H9 (cell line): Measurements from ENCODE around the gene SULT2B1. TPM values are rescaled to one million over a fixed set of nuclear protein-coding genes. Genes with fewer than 3 reads are reported as not detected.

Experiments used
- DNase-seq: peaks from one replicate; pipeline ENCODE4 v3.0.0-alpha.2; 2017
- H2AFZ ChIP-seq: one replicate; pipeline ENCODE4 v1.6.1; 2013; ENCODE audit warnings: mild to moderate bottlenecking, low read length, control low read depth, moderate library complexity
- H2AK5ac ChIP-seq: 2 replicates; pipeline ENCODE4 v1.6.1; 2013; ENCODE audit warnings: low read length, control low read depth, mixed read lengths; ENCODE audit not compliant: insufficient read length
- H2BK120ac ChIP-seq: one replicate; pipeline ENCODE4 v1.6.1; 2013; ENCODE audit warnings: low read depth, mild to moderate bottlenecking, low read length, control low read depth, inconsistent platforms; ENCODE audit not compliant: poor library complexity, severe bottlenecking
- H2BK12ac ChIP-seq: 2 replicates; pipeline ENCODE4 v1.6.1; 2013; ENCODE audit warnings: low read length, control low read depth, mixed read lengths, low read depth; ENCODE audit not compliant: insufficient read length
- H2BK15ac ChIP-seq: 2 replicates; pipeline ENCODE4 v1.6.1; 2013; ENCODE audit warnings: low read depth, low read length, control low read depth
- H2BK20ac ChIP-seq: one replicate; pipeline ENCODE4 v1.6.1; 2013; ENCODE audit warnings: low read depth, mild to moderate bottlenecking, low read length, control low read depth, inconsistent platforms; ENCODE audit not compliant: poor library complexity, severe bottlenecking
- H2BK5ac ChIP-seq: 2 replicates; pipeline ENCODE4 v1.6.1; 2013; ENCODE audit warnings: low read length, control low read depth, mixed read lengths; ENCODE audit not compliant: insufficient read length
- H3K14ac ChIP-seq: 2 replicates; pipeline ENCODE4 v1.6.1; 2013; ENCODE audit warnings: low read length, control low read depth; ENCODE audit not compliant: insufficient read depth
- H3K18ac ChIP-seq: 2 replicates; pipeline ENCODE4 v1.6.1; 2013; ENCODE audit warnings: low read depth, mild to moderate bottlenecking, mixed read lengths, low read length, control low read depth; ENCODE audit not compliant: insufficient read length
- H3K23ac ChIP-seq: 2 replicates; pipeline ENCODE4 v1.6.1; 2013; ENCODE audit warnings: low read length, control low read depth, mixed read lengths, low read depth; ENCODE audit not compliant: insufficient read length
- H3K23me2 ChIP-seq: 2 replicates; pipeline ENCODE4 v1.6.1; 2013; ENCODE audit warnings: low read depth, mild to moderate bottlenecking, mixed read lengths, low read length, control low read depth; ENCODE audit not compliant: insufficient read length, poor library complexity, severe bottlenecking
- H3K27ac ChIP-seq: 2 replicates; pipeline ENCODE4 v1.5.1; 2013; ENCODE audit warnings: low read length, control low read depth, mixed read lengths, low read depth; ENCODE audit not compliant: insufficient read length
- H3K27me3 ChIP-seq: 2 replicates; pipeline ENCODE4 v1.6.1; 2013; ENCODE audit warnings: low read length, control low read depth, inconsistent platforms; ENCODE audit not compliant: insufficient read depth
- H3K4ac ChIP-seq: 2 replicates; pipeline ENCODE4 v1.6.1; 2013; ENCODE audit warnings: low read depth, mild to moderate bottlenecking, control low read depth, inconsistent platforms, low read length, moderate library complexity
- H3K4me1 ChIP-seq: 2 replicates; pipeline ENCODE4 v1.6.1; 2013; ENCODE audit warnings: low read length, control low read depth, inconsistent platforms; ENCODE audit not compliant: insufficient read depth
- H3K4me2 ChIP-seq: 2 replicates; pipeline ENCODE4 v1.6.1; 2013; ENCODE audit warnings: low read length, control low read depth, mixed read lengths; ENCODE audit not compliant: insufficient read length, insufficient read depth
- H3K56ac ChIP-seq: 2 replicates; pipeline ENCODE4 v1.6.1; 2013; ENCODE audit warnings: low read depth, mild to moderate bottlenecking, mixed read lengths, low read length, control low read depth; ENCODE audit not compliant: insufficient read length
- H3K79me1 ChIP-seq: 2 replicates; pipeline ENCODE4 v1.6.1; 2013; ENCODE audit warnings: low read depth, mild to moderate bottlenecking, moderate library complexity, low read length, control low read depth, inconsistent platforms; ENCODE audit not compliant: insufficient read depth, poor library complexity, severe bottlenecking
- H3K79me2 ChIP-seq: 2 replicates; pipeline ENCODE4 v1.6.1; 2013; ENCODE audit warnings: low read length, control low read depth, inconsistent platforms; ENCODE audit not compliant: insufficient read depth
- H3K9ac ChIP-seq: 2 replicates; pipeline ENCODE4 v1.6.1; 2013; ENCODE audit warnings: low read length, control low read depth, mixed read lengths; ENCODE audit not compliant: insufficient read length; ENCODE audit errors: extremely low read depth
- H3K9me3 ChIP-seq: one replicate; pipeline ENCODE4 v1.6.1; 2013; ENCODE audit warnings: low read depth, low read length, inconsistent platforms; ENCODE audit not compliant: control insufficient read depth
- H3T11ph ChIP-seq: one replicate; pipeline ENCODE4 v1.6.1; 2013; ENCODE audit warnings: mild to moderate bottlenecking, low read length, control low read depth, inconsistent platforms
- H4K20me1 ChIP-seq: one replicate; pipeline ENCODE4 v1.6.1; 2013; ENCODE audit not compliant: control insufficient read depth, insufficient read length, insufficient read depth
- H4K5ac ChIP-seq: 2 replicates; pipeline ENCODE4 v1.6.1; 2013; ENCODE audit warnings: low read depth, mild to moderate bottlenecking, mixed read lengths, low read length, control low read depth; ENCODE audit not compliant: insufficient read length
- H4K8ac ChIP-seq: replicated peaks from 2 replicates; pipeline ENCODE4 v1.6.1; 2013; ENCODE audit warnings: low read length, control low read depth, mixed read lengths, low read depth; ENCODE audit not compliant: insufficient read length
- H4K91ac ChIP-seq: 2 replicates; pipeline ENCODE4 v1.6.1; 2013; ENCODE audit warnings: low read depth, mild to moderate bottlenecking, moderate library complexity, mixed read lengths, low read length, control low read depth; ENCODE audit not compliant: insufficient read length
- H3K27ac Mint-ChIP-seq, 3 experiments: 2 replicates in 2 of 3; 3 replicates in 1 of 3; pipeline ENCODE4 v1.8.0; 2020 to 2021; ENCODE audit warnings: mixed read lengths in 3 of 3, mild to moderate bottlenecking in 1 of 3, moderate library complexity in 1 of 3
- H3K27me3 Mint-ChIP-seq: 2 replicates; pipeline ENCODE4 v1.8.0; 2021; ENCODE audit warnings: low read depth, mild to moderate bottlenecking, moderate library complexity, mixed read lengths
- H3K36me3 Mint-ChIP-seq, 3 experiments: 2 replicates in 2 of 3; 3 replicates in 1 of 3; pipeline ENCODE4 v1.8.0; 2020 to 2021; ENCODE audit warnings: low read depth in 3 of 3, mixed read lengths in 3 of 3; ENCODE audit not compliant: insufficient read depth in 1 of 3
- H3K4me1 Mint-ChIP-seq, 2 experiments: 2 replicates each; pipeline ENCODE4 v1.8.0; 2020; ENCODE audit warnings: mixed read lengths in 2 of 2
- H3K4me3 Mint-ChIP-seq, 2 experiments: 2 replicates in 1 of 2; 3 replicates in 1 of 2; pipeline ENCODE4 v1.8.0; 2020 to 2021; ENCODE audit warnings: mild to moderate bottlenecking in 2 of 2, mixed read lengths in 2 of 2, moderate library complexity in 1 of 2
- H3K9me3 Mint-ChIP-seq, 2 experiments: 2 replicates in 1 of 2; 3 replicates in 1 of 2; pipeline ENCODE4 v1.8.0; 2020; ENCODE audit warnings: mild to moderate bottlenecking in 2 of 2, mixed read lengths in 2 of 2, moderate library complexity in 1 of 2
- WGBS: extraction: QIAGEN DNeasy Blood & Tissue Kit; methylation state at CpG from one replicate; pipeline ENCODE4 v1.1.7; 2013; ENCODE audit warnings: missing lambda C conversion rate, low lambda C conversion rate, mixed read lengths; ENCODE audit not compliant: insufficient read length; ENCODE audit errors: extremely low coverage; 5-methylcytosine and 5-hydroxymethylcytosine counted together
- total RNA-seq: library from RNA; stranded (reverse); gene quantifications from 2 replicates; pipeline ENCODE4 v1.2.1, GENCODE V29; 2021
- TF ChIP-seq, protein P1 (sequence below): fragments of 200-600 bp; sonication (generic); conservative IDR thresholded peaks from 3 replicates; pipeline ENCODE4 v1.8.0; 2021; ENCODE audit warnings: antibody characterized with exemption, mild to moderate bottlenecking

SULT2B1 gene
- total RNA-seq, 1 experiment from 2014 or later = 1.7 TPM

DNA sequence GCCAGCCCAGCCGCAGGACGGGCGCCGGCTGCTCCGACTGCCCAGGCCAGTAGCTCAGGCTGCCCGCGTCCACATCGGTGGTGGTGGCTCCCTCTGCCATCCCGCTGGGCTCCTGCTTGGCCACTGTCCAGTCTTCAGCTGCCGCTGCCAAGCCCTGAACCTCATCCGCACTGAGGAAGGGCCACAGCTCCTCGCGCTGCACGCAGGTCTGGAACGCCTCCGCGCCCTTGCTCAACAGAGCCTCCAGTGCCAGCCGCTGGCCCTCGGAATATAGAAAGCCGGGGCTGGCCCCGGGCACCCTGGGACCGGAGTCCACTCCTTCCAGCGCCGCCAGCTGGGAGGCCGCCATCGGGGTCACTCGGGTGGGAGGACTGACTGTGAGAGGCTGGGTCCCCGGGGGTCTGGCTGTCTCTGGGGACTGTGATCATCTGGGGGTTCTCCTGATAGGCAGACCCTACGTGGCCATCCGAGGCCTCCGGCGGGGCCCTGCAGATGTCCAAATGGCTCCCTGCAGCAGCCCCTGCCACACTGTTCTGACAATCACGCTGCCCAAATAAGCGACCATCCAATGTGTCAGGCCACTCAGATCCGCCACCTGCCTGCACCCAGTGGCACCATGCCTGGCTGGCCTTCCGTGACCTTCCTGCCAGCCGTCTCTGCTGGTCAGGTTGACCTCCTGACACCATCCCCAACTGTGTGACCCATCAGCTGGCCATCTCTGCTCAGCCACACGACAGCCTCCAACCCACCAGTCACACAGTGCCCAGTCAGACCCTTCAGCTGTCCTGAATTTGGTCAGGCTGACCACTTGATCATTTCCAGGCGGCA is 61.3 kb downstream of the SULT2B1 start:
- H2BK15ac ChIP-seq = no peak overlapping the region
- no peak overlapping the region for H3K4me2 ChIP-seq
- Mint-ChIP-seq H3K27me3 (no peaks in the 10 kb centered on the region; the same call in 1 of the 2 replicates), H3K9me3 (no peaks in the 10 kb centered on the region; a peak in 1 of 5 replicates), H3K36me3 (peaks cover 31 to 54% (median 44%) of the 10 kb centered on the region in 3 experiments), H3K4me1 (peaks cover 30 to 48% of the 10 kb centered on the region in 2 experiments), H3K4me3 (peak overlapping the region in 1 of 2 experiments; percentile 68; a peak in 2 of 5 replicates), H3K27ac (peak overlapping the region; percentile 94 to 98 (median 96))
- no peak overlapping the region for H3K4ac ChIP-seq
- H3K18ac ChIP-seq = no peak overlapping the region
- H3T11ph ChIP-seq = no peak overlapping the region
- H2BK12ac ChIP-seq = no peak overlapping the region
- TF ChIP-seq, protein P1, sequence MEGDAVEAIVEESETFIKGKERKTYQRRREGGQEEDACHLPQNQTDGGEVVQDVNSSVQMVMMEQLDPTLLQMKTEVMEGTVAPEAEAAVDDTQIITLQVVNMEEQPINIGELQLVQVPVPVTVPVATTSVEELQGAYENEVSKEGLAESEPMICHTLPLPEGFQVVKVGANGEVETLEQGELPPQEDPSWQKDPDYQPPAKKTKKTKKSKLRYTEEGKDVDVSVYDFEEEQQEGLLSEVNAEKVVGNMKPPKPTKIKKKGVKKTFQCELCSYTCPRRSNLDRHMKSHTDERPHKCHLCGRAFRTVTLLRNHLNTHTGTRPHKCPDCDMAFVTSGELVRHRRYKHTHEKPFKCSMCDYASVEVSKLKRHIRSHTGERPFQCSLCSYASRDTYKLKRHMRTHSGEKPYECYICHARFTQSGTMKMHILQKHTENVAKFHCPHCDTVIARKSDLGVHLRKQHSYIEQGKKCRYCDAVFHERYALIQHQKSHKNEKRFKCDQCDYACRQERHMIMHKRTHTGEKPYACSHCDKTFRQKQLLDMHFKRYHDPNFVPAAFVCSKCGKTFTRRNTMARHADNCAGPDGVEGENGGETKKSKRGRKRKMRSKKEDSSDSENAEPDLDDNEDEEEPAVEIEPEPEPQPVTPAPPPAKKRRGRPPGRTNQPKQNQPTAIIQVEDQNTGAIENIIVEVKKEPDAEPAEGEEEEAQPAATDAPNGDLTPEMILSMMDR = no peak
- no peak overlapping the region for H2BK5ac ChIP-seq
- H4K8ac ChIP-seq = no peak overlapping the region
- H4K91ac ChIP-seq = no peak overlapping the region
- H2BK120ac ChIP-seq = no peak overlapping the region
- WGBS = no CpG with 5 or more reads among the region's 39 CpGs
- peaks cover 4% of the 10 kb centered on the region for H3K79me1 ChIP-seq
- no peaks in the 10 kb centered on the region for H3K9me3 ChIP-seq
- peak; percentile 36 for DNase-seq
- H2AFZ ChIP-seq = no peak overlapping the region
- no peak overlapping the region for H4K5ac ChIP-seq
- H3K79me2 ChIP-seq = peaks cover 11% of the 10 kb centered on the region; the same call in 1 of the 2 replicates
- H3K27ac ChIP-seq = no peak overlapping the region
- H2BK20ac ChIP-seq = no peak overlapping the region
- H2AK5ac ChIP-seq = no peak overlapping the region
- no peaks in the 10 kb centered on the region for H3K27me3 ChIP-seq
- no peak overlapping the region for H3K9ac ChIP-seq
- no peaks in the 10 kb centered on the region for H4K20me1 ChIP-seq
- peaks cover 3% of the 10 kb centered on the region; the same call in 1 of the 2 replicates for H3K4me1 ChIP-seq
- no peak overlapping the region for H3K14ac ChIP-seq
- peaks cover 5% of the 10 kb centered on the region for H3K23me2 ChIP-seq
- H3K56ac ChIP-seq = no peak overlapping the region
- H3K23ac ChIP-seq = no peak overlapping the region
